ENCODE results near the gene PTPRC.

PTPRC gene

DNA sequence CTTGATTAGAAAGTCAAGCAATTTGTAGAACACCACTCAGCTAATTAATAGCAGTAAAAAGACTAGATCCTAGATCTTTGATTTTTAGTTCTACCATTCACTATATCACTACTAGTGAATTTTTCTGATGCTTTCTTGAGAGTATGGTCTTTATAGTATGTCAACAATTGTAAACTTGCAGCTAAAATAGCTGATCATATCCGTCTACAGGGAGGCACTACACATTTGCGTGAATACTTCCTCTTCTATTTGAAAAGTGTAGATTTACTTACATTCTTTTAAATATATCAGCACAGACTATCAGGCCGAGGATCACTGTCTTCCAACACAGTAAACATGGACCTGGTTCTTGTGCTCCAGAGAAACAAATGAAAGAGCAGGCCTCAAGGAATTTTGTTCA lies 18.6 kb upstream of the PTPRC start:
- DNase-seq (ENCODE audit: low read depth in 2 of 2) = no peak

DNA sequence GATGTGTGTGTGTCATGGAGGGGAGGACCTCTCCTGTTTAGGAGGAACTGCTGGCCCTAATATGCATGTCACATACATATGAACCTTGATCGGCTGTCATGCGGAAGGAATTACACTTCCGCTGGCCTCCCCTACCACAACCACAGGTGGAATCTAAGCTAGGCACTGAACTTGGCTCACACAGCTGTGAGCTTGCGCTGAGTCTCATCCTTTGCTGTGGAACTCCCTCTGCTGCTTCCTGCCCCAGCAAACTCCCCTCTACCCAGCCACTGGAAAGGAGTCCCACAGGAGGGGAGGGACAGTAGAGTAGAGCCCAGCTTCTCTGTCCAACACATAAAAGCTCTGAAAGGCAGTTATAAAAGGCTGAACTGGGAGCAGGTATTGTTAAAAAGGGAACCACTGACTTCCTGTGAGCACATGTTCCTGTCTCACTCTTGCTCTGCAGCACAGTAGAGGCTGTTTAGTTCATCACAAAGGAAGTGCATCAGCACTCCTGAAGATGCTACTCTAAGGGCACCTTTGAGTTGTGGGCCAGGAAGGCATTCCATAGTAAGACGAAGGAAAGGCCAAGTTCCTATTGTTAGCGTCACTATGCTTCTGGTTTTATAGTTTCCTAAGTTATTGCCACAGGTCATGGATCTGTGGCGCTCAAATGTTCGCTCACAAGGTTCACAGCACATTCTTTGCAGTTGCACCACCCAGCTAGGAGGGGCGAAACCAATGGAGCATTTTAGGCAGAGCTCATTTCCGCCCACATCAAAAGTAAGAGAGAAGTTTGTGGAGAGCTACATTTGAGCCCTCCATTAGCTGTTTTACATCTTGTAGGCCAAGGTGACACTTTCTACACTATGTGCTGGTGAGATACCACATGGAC lies 17.7 kb upstream of the PTPRC start:
- DNase-seq (ENCODE audit: low read depth in 2 of 2) = peak in 1 of 2 donors; percentile 42

DNA sequence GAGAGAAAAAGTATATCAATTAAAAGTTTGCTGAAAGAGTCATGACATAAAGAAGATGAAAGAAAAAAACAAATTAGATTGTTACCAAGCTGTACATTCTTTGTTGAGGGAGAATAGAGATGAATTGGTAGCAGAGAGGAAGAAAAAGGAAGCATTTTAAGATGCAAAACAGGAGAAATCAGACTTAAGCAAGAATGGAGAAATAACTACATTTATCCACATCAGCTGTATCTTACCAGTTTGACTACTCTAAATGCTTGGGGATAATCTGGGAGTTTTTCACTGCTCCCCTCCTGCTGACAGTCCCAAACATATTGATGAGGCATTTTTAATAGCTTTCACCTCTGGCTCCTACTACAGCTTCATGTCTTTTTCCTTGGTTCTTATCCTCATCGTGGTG lies 16.8 kb upstream of the PTPRC start:
- no peak for DNase-seq (ENCODE audit: low read depth in 2 of 2)

GRCh38 chr1:198623752-198624647 lies 14.8 kb upstream of the PTPRC start:
- DNase-seq (ENCODE audit: low read depth in 2 of 2) = no peak

DNA sequence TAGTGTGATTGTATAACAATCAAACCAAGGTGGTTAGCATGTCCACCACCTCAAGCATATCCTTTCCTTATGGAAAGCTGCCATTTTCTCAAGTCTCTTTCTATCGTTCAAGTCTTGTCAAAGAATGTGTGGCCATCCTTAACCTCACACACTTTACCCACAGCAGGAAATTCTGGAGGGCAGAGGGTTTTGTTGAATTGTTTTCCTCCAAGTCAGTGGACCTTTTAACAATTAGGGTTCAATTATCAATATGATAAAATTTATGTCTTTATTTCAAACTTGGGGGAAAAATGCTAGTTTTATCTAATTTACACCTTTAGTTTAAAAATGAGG lies 14.2 kb upstream of the PTPRC start:
- no peak for DNase-seq (ENCODE audit: low read depth in 2 of 2)

DNA sequence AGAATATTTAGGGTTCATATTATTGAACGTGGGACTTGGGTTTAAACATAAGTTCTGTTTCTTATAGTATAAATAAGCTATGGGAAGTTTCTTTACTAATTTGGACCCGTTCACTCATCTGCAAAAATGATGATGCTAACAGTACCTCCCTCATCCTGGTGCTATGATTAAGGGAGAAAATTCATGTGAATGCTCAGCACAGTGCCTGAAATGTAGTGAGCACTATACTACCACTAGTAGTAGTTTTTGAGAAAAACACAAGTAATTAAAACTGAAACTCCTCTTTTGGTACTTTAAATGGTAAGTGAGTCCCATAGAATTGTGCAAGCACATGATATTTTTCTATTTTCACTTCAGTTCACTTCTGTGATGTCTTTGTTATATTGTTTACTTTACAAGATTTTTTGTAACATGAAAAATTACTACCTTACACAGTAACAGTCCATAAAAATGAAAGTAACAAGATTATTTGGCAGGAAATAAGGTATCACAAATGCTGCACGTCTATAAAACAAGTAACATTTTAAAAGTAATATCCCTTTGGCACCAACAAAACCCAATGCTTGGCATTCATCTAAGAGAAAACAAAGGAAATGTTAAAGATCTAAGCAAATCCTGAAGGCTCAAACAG lies 11.3 kb upstream of the PTPRC start:
- DNase-seq (ENCODE audit: low read depth in 2 of 2) = no peak

DNA sequence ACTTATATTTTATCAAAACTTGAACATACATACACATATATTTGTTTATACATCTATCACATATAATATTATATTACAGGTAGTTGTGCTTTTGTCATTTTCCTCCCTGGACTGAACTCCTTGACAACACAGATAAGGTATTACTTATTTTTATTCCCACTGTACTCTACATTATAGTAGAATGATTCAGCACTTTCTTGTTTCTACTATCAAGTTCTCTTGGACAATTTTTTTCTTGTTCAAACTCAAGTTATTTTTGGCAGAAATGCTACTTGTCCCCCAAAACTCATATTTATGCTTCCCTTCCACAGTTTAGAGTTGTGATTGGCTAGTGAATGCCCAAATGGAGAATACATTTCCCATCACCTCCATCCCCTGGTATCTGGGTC lies 10.8 kb upstream of the PTPRC start:
- no peak for DNase-seq (ENCODE audit: low read depth in 2 of 2)

DNA sequence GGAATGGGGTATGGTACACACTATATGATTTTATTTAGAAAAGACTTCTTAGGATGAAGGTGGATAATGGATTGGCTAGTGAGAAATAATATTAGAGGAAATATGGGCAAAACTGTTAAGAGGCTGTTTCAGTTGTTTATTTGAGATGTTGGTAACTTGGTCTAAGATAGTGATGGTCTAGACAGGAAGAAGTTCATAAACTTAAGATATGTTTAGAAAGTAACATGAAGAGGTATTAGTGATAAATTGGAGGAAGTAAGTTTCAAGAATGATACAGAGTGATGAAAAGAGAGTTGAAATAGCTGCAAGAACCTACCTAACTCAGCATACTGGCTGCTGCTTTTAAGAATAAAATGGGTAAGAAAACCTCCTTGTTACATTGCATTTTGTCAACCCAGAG lies 9.2 kb upstream of the PTPRC start:
- DNase-seq (ENCODE audit: low read depth in 2 of 2) = no peak

- DNase-seq (ENCODE audit: low read depth in 2 of 2) = no peak
Measured at GRCh38 chr1:198630863-198631262, 8.0 kb upstream of the PTPRC start.

DNA sequence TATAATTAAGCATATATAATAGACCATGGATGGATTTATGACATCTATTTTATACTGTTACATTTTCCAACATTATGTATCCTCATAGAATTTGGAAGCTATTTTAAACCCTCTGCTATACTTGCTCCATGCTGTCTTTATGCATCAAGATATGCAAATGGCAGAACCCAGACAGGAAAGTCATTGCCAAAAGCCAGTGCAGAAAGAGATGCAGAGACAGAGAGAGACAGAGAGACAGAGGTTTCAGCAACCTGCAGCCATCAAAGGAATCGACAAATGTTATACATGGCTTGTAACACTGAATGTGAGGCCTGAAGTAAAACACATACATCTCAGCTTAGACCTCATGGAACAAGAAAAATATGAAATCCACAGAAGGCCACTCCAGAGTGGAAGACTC lies 7.5 kb upstream of the PTPRC start:
- DNase-seq (ENCODE audit: low read depth in 2 of 2) = no peak

DNA sequence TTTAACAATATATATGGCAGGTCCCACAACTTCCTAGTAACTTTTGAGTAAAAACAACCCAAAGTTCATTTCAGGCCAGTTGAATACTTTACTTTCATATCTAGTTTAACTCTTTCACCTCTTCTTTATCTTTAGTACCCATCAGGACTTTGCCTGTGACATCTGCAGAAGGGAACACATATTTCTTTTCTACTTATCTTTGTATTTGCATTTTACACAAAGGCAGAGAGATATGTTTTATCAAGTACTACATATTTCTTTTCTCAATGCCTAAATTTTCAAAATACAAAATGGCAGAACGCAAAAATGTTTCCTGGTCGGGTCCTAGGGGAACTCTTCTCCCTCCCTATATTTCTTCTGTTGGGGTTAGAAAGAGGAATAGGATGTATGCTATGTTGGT lies 6.8 kb upstream of the PTPRC start:
- no peak for DNase-seq (ENCODE audit: low read depth in 2 of 2)

GRCh38 chr1:198633675-198634121 lies 5.1 kb upstream of the PTPRC start:
- DNase-seq (ENCODE audit: low read depth in 2 of 2) = no peak

- no peak for DNase-seq (ENCODE audit: low read depth in 2 of 2)
Measured at GRCh38 chr1:198635964-198636363, 2.9 kb upstream of the PTPRC start.

- no peak for DNase-seq (ENCODE audit: low read depth in 2 of 2)
Measured at GRCh38 chr1:198636391-198636790, 2.4 kb upstream of the PTPRC start.

- no peak for DNase-seq (ENCODE audit: low read depth in 2 of 2)
Measured at GRCh38 chr1:198637157-198637556, 1.7 kb upstream of the PTPRC start.

DNA sequence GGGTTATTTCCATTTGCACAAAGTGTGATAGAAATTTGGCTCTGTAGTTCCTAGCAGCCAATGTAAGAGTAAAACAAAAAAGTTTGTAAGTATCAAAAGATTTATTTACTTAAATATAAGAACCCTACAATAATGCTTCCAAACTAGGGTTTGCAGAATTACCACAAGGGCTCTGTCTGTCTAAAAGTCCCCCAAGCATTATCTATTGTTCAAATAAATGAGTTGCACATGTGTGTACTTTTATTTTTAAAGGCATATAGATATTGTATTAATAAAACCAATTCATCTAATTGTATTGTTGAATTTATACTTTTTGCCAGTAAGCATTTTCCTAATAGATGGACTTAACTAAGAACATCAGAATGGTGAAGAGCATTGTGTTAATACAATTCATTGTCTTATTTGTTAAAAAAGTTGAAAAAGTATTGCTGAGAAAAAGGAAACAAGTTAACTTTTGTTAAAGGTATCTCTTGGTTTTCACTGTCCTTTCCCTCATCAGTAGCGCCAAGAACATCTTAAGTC lies 863 bp upstream of the PTPRC start:
- no peak for DNase-seq (ENCODE audit: low read depth in 2 of 2)

DNA sequence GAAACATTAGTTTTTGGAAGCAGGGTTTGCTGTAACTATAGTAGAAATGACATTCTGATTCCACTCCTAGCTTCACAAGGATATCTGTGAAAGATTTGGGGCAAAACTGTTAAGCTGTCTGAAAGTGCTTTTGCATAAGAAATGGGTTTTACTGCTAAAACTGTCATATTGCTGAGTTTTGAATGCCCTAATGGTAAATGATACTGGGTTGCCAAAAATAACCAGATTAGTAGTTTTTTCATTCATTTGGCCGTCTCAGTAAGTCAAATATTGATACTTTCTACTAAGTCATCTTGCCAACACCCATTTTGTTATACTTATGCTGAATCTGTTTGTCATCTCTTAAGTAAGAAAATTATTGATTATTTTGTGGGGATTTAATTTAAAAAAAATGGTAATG lies 399 bp upstream of the PTPRC start:
- DNase-seq (ENCODE audit: low read depth in 2 of 2) = no peak

GRCh38 chr1:198639671-198640143 lies 867 bp downstream of the PTPRC start:
- DNase-seq (ENCODE audit: low read depth in 2 of 2) = no peak

DNA sequence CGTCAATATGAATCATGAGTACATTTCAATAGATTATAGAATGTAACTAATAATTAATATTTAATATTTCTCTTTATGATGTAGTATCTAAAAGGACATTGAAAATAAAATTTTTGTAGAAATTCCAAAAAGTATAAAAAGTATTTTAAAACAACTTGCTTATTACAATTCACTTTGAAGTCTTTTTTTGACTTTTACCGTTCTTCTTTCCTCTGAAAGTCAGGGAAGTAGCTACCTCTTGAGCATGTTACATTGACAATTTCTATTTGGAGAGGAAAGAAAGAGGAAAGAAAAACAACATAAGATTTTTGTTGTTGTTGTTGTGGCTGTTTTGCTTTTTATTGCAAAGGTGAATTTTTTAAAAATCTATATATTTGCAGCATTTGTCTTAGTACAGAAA lies 1.3 kb downstream of the PTPRC start:
- no peak for DNase-seq (ENCODE audit: low read depth in 2 of 2)

DNA sequence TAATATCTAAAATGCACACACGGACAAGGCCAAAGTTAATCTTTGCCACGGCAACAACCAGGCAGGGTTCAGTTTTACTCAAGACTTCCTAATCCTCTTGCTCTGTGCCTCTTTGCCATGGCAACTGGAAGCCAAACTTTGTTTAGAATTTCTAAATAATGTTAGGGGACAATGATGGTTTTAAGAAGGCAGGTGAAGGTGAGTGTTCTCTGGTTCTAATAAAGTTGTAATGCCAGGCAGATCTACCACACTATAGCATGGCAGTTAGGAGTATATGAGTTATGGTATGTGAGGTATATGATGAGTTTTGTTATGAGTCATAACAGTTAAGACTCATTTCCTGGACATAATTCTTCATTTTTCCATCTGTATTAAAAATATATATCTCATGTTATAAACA lies 2.7 kb downstream of the PTPRC start:
- DNase-seq (ENCODE audit: low read depth in 2 of 2) = no peak

DNA sequence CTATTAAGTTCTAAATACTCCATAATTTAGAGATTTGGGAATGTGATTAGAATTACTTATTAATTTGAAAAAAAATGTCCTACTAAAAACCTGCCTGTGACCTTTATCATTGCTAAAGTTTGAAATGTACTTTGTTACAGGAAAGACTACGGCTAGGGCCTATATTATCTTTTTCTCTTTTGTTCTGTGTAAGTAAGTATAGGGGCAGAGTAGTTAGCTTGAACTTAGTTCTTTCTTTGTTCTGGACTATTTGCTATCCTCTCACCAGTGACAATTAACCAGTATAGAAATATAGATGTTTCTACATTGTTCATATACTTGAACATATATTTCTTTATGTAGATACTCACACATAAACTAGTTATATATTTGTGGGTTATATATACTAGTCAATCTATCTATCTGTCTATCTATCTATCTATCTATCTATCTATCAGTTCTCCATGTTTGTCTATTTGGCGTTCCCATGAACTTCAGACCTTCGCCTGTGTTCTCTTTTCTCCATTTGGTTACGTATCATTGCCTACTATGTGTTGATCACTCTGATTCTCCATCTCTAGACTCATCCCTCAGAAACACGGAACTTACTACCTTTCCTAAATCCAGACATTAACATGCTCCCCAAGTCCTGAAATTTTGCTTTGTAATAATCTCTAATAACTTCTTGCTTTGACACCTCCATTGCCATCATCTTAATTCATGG lies 3.3 kb downstream of the PTPRC start:
- DNase-seq (ENCODE audit: low read depth in 2 of 2) = no peak

DNA sequence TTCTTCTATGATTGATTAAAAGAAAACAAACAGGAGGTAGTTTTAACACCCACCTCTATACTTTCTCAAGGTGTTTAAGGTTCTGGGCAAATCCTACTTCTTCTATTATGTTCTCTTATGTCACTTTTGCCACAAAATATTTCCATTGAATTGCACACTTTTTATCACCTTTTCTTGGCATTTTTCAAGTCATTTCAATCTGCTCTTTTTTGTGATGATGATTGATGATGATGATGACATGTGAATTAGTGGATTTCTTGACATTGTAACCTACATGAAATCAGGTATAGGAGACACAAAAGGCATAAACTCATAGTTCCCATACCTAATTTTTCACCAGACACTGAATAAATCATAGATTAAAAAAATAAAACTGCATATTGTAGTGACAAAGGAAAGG lies 4.1 kb downstream of the PTPRC start:
- DNase-seq (ENCODE audit: low read depth in 2 of 2) = no peak
